ENCODE results near the gene KIAA0040. TPM values are rescaled to one million over a fixed set of nuclear protein-coding genes. Genes with fewer than 3 reads are reported as not detected.

The KIAA0040 gene
- polyA plus RNA-seq, 1 experiment = 10.8 TPM

DNA sequence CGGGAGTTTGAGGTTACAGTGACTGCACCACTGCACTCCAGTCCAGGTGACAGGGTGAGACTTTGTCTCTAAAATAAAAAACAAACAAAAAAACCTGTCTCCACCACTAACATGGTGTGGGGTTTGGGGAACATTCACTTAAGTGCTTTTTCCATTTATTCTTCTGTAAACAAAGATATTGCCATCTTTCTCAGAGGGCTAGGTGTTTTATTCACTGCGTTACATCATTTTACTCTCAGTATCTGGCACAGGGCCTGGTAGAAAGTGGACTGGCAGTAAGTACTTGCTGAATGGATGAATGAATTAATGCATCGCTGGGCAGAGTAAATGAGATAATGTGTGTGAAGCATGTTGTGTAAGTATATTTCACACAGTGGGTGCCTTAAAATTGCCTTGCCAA, 20.1 kb downstream of the KIAA0040 start:
- ChIA-PET CTCF (interaction anchor here (1.7 kb wide), 1 partner anchor 8 kb away, joined by 3 read pairs; no protein-coding TSS in a partner anchor), POLR2A (no interaction called here)
- no peak for TF ChIP-seq CTCF (IDR thresholded peaks at IDR 0.05; ENCODE audit: insufficient read depth, low read depth, low read length)
- no peak for DNase-seq (ENCODE audit: low read depth)
- Histone ChIP-seq H3K4me3 (ENCODE audit: low read depth, low read length) (no peak overlapping the region), H3K36me3 (ENCODE audit: control insufficient read depth, insufficient read depth, low read length) (no peaks in the 10 kb centered on the region), H3K27me3 (ENCODE audit: control insufficient read depth, insufficient read depth, low read length) (no peaks in the 10 kb centered on the region)

- TF ChIP-seq CTCF (IDR thresholded peaks at IDR 0.05; ENCODE audit: insufficient read depth, low read depth, low read length) = no peak
- CTCF ChIA-PET = interaction anchor here (1.0 to 2.2 kb wide), 4 partner anchors 10 to 148 kb away, joined by 3 to 10 read pairs (median 4); no protein-coding TSS in a partner anchor
- no peak for DNase-seq (ENCODE audit: low read depth)
Observed at GRCh38 chr1:175171036-175171913, 21.3 kb downstream of the KIAA0040 start.

GRCh38 chr1:175169286-175170018, 23.1 kb downstream of the KIAA0040 start:
- TF ChIP-seq CTCF (IDR thresholded peaks at IDR 0.05; ENCODE audit: insufficient read depth, low read depth, low read length) = no peak
- no peak for DNase-seq (ENCODE audit: low read depth)
- no peak overlapping the region for H3K4me3 ChIP-seq (ENCODE audit: low read depth, low read length)
- CTCF ChIA-PET = interaction anchor here (0.7 to 2.2 kb wide), 4 partner anchors 15 to 140 kb away, joined by 3 to 10 read pairs (median 5); no protein-coding TSS in a partner anchor
- H3K27me3 ChIP-seq (ENCODE audit: control insufficient read depth, insufficient read depth, low read length) = no peaks in the 10 kb centered on the region
- POLR2A ChIA-PET = no interaction called here
- H3K36me3 ChIP-seq (ENCODE audit: control insufficient read depth, insufficient read depth, low read length) = peaks cover 1% of the 10 kb centered on the region; the same call in 1 of the 2 replicates

More at GRCh38 chr1:175171036-175171913, 21.3 kb downstream of the KIAA0040 start:
- Histone ChIP-seq H3K36me3 (ENCODE audit: control insufficient read depth, insufficient read depth, low read length) (no peaks in the 10 kb centered on the region), H3K4me3 (ENCODE audit: low read depth, low read length) (no peak overlapping the region), H3K27me3 (ENCODE audit: control insufficient read depth, insufficient read depth, low read length) (no peaks in the 10 kb centered on the region)
- POLR2A ChIA-PET = no interaction called here

- H3K36me3 ChIP-seq (ENCODE audit: control insufficient read depth, insufficient read depth, low read length) = peaks cover 1% of the 10 kb centered on the region; the same call in 1 of the 2 replicates
- no peaks in the 10 kb centered on the region for H3K27me3 ChIP-seq (ENCODE audit: control insufficient read depth, insufficient read depth, low read length)
- POLR2A ChIA-PET = no interaction called here
- CTCF ChIA-PET = interaction anchor here (1.2 to 2.2 kb wide), 3 partner anchors 14 to 23 kb away, joined by 4 to 10 read pairs (median 7); no protein-coding TSS in a partner anchor
- no peak overlapping the region for H3K4me3 ChIP-seq (ENCODE audit: low read depth, low read length)
- DNase-seq (ENCODE audit: low read depth) = no peak
- no peak for TF ChIP-seq CTCF (IDR thresholded peaks at IDR 0.05; ENCODE audit: insufficient read depth, low read depth, low read length)
Observed at GRCh38 chr1:175168782-175169181, 23.8 kb downstream of the KIAA0040 start.

DNA sequence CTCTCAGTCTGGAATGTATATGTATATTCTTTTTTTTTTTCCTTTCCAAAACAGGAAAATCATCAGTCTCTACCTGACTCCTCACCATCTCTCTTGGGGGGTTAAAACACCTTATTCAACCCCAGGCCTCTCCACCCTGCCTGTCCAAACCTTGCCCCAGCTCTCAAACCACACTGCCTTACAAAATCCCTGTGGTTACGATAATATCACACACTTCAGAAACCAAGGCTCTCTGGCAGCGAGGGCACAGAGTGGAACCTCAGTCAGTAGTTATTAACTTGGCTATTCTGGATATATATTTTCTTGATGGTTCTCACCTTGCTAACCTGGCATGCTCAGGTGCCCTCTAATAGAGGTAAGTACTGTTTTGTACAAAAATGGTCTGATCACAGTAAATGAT, 24.7 kb downstream of the KIAA0040 start:
- CTCF ChIA-PET = interaction anchor here (1.2 to 2.2 kb wide), 5 partner anchors 9 to 22 kb away, joined by 3 to 7 read pairs (median 4); no protein-coding TSS in a partner anchor
- no peaks in the 10 kb centered on the region for H3K27me3 ChIP-seq (ENCODE audit: control insufficient read depth, insufficient read depth, low read length)
- no peak overlapping the region for H3K4me3 ChIP-seq (ENCODE audit: low read depth, low read length)
- peaks cover 1% of the 10 kb centered on the region; the same call in 1 of the 2 replicates for H3K36me3 ChIP-seq (ENCODE audit: control insufficient read depth, insufficient read depth, low read length)
- no peak for TF ChIP-seq CTCF (IDR thresholded peaks at IDR 0.05; ENCODE audit: insufficient read depth, low read depth, low read length)
- DNase-seq (ENCODE audit: low read depth) = no peak
- POLR2A ChIA-PET = no interaction called here

Data from BJ (cell line).